SK-N-SH treated with all-trans-retinoic acid at 6 μM for 48 hours (cell line): ENCODE results near the gene SPHK2.
"Not testable (repeated sequence)": the region's sequence is repeated elsewhere in the genome, so short reads cannot be mapped to it uniquely, and the experiment has no call there.

Source experiments
- ATAC-seq: fragments of 200-7000 bp; cut with Tn5 transposase; 3 replicates; pipeline ENCODE4 v1.9.1; 2020; ENCODE audit warnings: mild to moderate bottlenecking, moderate library complexity
- BACH2 ChIP-seq: fragments of 250-450 bp; sonication (Bioruptor Pico); IDR thresholded peaks from 2 replicates; pipeline ENCODE4 v1.9.0; 2021; ENCODE audit warnings: mild to moderate bottlenecking, borderline replicate concordance
- CSDC2 ChIP-seq: fragments of 250-450 bp; sonication (Bioruptor Pico); IDR thresholded peaks from 2 replicates; pipeline ENCODE4 v1.5.0; 2020; ENCODE audit warnings: mild to moderate bottlenecking, moderate library complexity
- ESRRG ChIP-seq: fragments of 250-450 bp; sonication (Bioruptor Pico); IDR thresholded peaks from 2 replicates; pipeline ENCODE4 v1.6.1; 2021; ENCODE audit warnings: mild to moderate bottlenecking
- ISL1 ChIP-seq: fragments of 250-450 bp; sonication (Bioruptor Pico); IDR thresholded peaks from 2 replicates; pipeline ENCODE4 v2.1.2; 2022; ENCODE audit warnings: mild to moderate bottlenecking, moderate library complexity
- OSR1 ChIP-seq: fragments of 250-450 bp; sonication (Bioruptor Pico); IDR thresholded peaks from 2 replicates; pipeline ENCODE4 v1.8.0; 2022; ENCODE audit warnings: moderate library complexity, mild to moderate bottlenecking, inconsistent platforms
- PPARA ChIP-seq: fragments of 250-450 bp; sonication (Bioruptor Pico); IDR thresholded peaks from 2 replicates; pipeline ENCODE4 v1.5.0; 2020; ENCODE audit warnings: mild to moderate bottlenecking, borderline replicate concordance
- RARB ChIP-seq: fragments of 250-450 bp; sonication (Bioruptor Pico); IDR thresholded peaks from 2 replicates; pipeline ENCODE4 v1.8.0; 2021; ENCODE audit warnings: mild to moderate bottlenecking, moderate library complexity
- SNAI2 ChIP-seq: fragments of 250-450 bp; sonication (Bioruptor Pico); IDR thresholded peaks from 2 replicates; pipeline ENCODE4 v1.5.0; 2020; ENCODE audit warnings: mild to moderate bottlenecking, moderate library complexity
- TCF4 ChIP-seq: fragments of 250-450 bp; sonication (Bioruptor Pico); IDR thresholded peaks from 2 replicates; pipeline ENCODE4 v1.8.0; 2021; ENCODE audit warnings: mild to moderate bottlenecking, moderate library complexity, borderline replicate concordance
- TOX ChIP-seq: fragments of 250-450 bp; sonication (Bioruptor Pico); IDR thresholded peaks from 2 replicates; pipeline ENCODE4 v1.8.0; 2021; ENCODE audit warnings: mild to moderate bottlenecking, moderate library complexity, borderline replicate concordance
- ZC3H10 ChIP-seq: fragments of 250-450 bp; sonication (Bioruptor Pico); IDR thresholded peaks from 2 replicates; pipeline ENCODE4 v1.5.1; 2021; ENCODE audit warnings: mild to moderate bottlenecking, moderate library complexity
- ZFP3 ChIP-seq: fragments of 250-450 bp; sonication (Bioruptor Pico); IDR thresholded peaks from 2 replicates; pipeline ENCODE4 v1.5.0; 2020; ENCODE audit warnings: mild to moderate bottlenecking, moderate library complexity
- ZFP30 ChIP-seq: fragments of 450-650 bp; formaldehyde crosslinking; IDR thresholded peaks from 2 replicates; pipeline ENCODE4 v1.5.0; 2022; ENCODE audit warnings: mild to moderate bottlenecking, moderate library complexity
- ZNF565 ChIP-seq: fragments of 450-650 bp; formaldehyde crosslinking; conservative IDR thresholded peaks from 2 replicates; pipeline ENCODE4 v1.5.0; 2020; ENCODE audit warnings: low read depth, mild to moderate bottlenecking, moderate library complexity
- ZNF70 ChIP-seq: fragments of 450-650 bp; formaldehyde crosslinking; IDR thresholded peaks from 2 replicates; pipeline ENCODE4 v1.5.0; 2020; ENCODE audit warnings: mild to moderate bottlenecking, moderate library complexity
- ZNF8 ChIP-seq: fragments of 450-650 bp; formaldehyde crosslinking; IDR thresholded peaks from 2 replicates; pipeline ENCODE4 v1.5.0; 2020; ENCODE audit warnings: mild to moderate bottlenecking, moderate library complexity
- TF ChIP-seq, protein P1 (sequence below): fragments of 250-450 bp; sonication (Bioruptor Pico); IDR thresholded peaks from 2 replicates; pipeline ENCODE4 v1.5.0; 2020; ENCODE audit warnings: mild to moderate bottlenecking, moderate library complexity
- TF ChIP-seq, protein P2 (sequence below): fragments of 250-450 bp; sonication (Bioruptor Pico); IDR thresholded peaks from 2 replicates; pipeline ENCODE4 v1.8.0; 2020; ENCODE audit warnings: mild to moderate bottlenecking, moderate library complexity, borderline replicate concordance
- TF ChIP-seq, protein P3 (sequence below): fragments of 250-450 bp; sonication (Bioruptor Pico); IDR thresholded peaks from 2 replicates; pipeline ENCODE4 v1.8.0; 2021; ENCODE audit warnings: low read depth, mild to moderate bottlenecking, moderate library complexity, borderline replicate concordance
- TF ChIP-seq, protein P4 (sequence below): fragments of 250-450 bp; sonication (Bioruptor Pico); IDR thresholded peaks from 2 replicates; pipeline ENCODE4 v1.5.1; 2021; ENCODE audit warnings: mild to moderate bottlenecking, moderate library complexity

Gene SPHK2

DNA sequence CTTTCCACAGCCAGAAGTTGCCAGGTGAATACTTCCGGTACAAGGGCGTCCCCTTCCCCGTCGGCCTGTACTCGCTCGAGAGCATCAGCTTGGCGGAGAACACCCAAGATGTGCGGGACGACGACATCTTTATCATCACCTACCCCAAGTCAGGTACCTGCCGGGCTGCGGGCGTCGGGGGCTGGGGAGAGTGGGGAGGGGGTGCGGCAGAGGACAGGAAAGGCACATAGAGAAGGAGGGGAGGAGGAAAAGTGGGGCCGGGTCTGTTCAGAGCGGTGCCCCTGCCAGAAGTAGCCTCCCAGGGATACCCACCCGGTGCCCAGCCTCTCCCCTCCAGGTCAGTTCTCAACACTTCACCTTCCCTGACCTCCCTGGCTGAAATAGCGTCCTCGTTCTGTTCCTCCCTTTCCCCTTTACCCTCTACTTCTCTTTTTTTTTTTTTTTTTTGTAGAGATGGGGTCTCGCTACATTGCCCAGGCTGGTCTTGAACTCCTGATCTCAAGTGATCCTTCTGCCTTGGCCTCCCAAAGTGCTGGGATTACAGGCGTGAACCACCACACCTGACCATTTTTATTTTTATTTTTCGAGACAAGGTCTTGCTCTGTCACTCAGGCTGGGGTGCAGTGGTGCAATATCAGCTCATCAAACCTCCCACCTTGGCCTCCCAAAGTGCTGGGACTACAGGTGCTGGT is 43.2 kb upstream of the SPHK2 start:
- no peak for ATAC-seq
- TF ChIP-seq, protein P1, sequence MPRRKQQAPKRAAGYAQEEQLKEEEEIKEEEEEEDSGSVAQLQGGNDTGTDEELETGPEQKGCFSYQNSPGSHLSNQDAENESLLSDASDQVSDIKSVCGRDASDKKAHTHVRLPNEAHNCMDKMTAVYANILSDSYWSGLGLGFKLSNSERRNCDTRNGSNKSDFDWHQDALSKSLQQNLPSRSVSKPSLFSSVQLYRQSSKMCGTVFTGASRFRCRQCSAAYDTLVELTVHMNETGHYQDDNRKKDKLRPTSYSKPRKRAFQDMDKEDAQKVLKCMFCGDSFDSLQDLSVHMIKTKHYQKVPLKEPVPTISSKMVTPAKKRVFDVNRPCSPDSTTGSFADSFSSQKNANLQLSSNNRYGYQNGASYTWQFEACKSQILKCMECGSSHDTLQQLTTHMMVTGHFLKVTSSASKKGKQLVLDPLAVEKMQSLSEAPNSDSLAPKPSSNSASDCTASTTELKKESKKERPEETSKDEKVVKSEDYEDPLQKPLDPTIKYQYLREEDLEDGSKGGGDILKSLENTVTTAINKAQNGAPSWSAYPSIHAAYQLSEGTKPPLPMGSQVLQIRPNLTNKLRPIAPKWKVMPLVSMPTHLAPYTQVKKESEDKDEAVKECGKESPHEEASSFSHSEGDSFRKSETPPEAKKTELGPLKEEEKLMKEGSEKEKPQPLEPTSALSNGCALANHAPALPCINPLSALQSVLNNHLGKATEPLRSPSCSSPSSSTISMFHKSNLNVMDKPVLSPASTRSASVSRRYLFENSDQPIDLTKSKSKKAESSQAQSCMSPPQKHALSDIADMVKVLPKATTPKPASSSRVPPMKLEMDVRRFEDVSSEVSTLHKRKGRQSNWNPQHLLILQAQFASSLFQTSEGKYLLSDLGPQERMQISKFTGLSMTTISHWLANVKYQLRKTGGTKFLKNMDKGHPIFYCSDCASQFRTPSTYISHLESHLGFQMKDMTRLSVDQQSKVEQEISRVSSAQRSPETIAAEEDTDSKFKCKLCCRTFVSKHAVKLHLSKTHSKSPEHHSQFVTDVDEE (CRISPR knock-in tag) = no peak
- TF ChIP-seq, protein P2, sequence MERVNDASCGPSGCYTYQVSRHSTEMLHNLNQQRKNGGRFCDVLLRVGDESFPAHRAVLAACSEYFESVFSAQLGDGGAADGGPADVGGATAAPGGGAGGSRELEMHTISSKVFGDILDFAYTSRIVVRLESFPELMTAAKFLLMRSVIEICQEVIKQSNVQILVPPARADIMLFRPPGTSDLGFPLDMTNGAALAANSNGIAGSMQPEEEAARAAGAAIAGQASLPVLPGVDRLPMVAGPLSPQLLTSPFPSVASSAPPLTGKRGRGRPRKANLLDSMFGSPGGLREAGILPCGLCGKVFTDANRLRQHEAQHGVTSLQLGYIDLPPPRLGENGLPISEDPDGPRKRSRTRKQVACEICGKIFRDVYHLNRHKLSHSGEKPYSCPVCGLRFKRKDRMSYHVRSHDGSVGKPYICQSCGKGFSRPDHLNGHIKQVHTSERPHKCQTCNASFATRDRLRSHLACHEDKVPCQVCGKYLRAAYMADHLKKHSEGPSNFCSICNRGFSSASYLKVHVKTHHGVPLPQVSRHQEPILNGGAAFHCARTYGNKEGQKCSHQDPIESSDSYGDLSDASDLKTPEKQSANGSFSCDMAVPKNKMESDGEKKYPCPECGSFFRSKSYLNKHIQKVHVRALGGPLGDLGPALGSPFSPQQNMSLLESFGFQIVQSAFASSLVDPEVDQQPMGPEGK = no peak
- no peak for TF ChIP-seq TOX (CRISPR knock-in tag)
- TF ChIP-seq ZNF70 = no peak
- TF ChIP-seq ESRRG = no peak
- no peak for TF ChIP-seq ZFP3 (CRISPR knock-in tag)
- no peak for TF ChIP-seq BACH2 (CRISPR knock-in tag)
- no peak for TF ChIP-seq ZNF565

DNA sequence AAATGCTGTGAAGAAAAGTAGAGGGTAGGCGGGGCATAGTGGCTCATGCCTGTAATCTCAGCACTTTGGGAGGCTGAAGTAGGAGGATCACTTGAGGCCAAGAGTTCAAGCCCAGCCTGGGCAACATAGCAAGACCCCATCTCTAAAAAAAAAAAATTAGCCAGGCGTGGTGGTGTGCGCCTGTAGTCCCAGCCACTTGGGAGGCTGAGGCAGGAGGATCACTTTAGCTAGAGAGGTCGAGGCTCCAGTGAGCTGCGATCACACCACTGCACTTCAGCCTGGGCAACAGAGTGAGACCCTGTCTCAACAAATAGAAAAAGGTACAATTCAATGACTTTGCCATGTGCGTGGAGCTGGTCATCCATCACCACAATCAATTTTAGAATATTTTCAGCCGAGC is 41.4 kb upstream of the SPHK2 start:
- not testable (repeated sequence) for ATAC-seq

DNA sequence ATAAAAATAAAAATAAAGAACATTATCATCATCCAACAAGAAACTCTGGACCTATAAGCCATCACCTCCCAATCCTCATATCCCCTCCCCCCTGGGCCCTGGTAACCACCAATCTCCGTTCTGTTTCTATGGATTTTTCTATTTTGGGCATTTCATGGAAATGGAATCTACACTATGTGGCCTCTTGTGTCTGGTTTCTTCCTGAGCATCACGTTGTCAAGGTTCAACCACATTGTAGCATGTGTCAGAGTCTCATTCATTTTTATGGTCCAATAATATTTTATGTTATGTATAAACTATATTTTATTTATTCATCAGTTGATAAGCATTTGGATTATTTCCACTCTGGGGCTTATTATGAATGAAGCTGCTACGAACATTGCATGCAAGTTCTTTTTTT is 40.4 kb upstream of the SPHK2 start:
- ATAC-seq = peak; percentile 65
- TF ChIP-seq TCF4 (CRISPR knock-in tag) (no peak), CSDC2 (CRISPR knock-in tag) (no peak), ZNF8 (no peak), PPARA (CRISPR knock-in tag) (no peak), ZFP30 (no peak), ISL1 (CRISPR knock-in tag) (no peak), SNAI2 (CRISPR knock-in tag) (no peak), RARB (CRISPR knock-in tag) (no peak), OSR1 (no peak)
- TF ChIP-seq, protein P3, sequence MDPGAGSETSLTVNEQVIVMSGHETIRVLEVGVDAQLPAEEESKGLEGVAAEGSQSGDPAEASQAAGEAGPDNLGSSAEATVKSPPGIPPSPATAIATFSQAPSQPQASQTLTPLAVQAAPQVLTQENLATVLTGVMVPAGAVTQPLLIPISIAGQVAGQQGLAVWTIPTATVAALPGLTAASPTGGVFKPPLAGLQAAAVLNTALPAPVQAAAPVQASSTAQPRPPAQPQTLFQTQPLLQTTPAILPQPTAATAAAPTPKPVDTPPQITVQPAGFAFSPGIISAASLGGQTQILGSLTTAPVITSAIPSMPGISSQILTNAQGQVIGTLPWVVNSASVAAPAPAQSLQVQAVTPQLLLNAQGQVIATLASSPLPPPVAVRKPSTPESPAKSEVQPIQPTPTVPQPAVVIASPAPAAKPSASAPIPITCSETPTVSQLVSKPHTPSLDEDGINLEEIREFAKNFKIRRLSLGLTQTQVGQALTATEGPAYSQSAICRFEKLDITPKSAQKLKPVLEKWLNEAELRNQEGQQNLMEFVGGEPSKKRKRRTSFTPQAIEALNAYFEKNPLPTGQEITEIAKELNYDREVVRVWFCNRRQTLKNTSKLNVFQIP (CRISPR knock-in tag) = no peak
- TF ChIP-seq, protein P4, sequence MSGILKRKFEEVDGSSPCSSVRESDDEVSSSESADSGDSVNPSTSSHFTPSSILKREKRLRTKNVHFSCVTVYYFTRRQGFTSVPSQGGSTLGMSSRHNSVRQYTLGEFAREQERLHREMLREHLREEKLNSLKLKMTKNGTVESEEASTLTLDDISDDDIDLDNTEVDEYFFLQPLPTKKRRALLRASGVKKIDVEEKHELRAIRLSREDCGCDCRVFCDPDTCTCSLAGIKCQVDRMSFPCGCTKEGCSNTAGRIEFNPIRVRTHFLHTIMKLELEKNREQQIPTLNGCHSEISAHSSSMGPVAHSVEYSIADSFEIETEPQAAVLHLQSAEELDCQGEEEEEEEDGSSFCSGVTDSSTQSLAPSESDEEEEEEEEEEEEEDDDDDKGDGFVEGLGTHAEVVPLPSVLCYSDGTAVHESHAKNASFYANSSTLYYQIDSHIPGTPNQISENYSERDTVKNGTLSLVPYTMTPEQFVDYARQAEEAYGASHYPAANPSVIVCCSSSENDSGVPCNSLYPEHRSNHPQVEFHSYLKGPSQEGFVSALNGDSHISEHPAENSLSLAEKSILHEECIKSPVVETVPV (CRISPR knock-in tag) = no peak
- TF ChIP-seq, all 23 proteins: peak for 0

DNA sequence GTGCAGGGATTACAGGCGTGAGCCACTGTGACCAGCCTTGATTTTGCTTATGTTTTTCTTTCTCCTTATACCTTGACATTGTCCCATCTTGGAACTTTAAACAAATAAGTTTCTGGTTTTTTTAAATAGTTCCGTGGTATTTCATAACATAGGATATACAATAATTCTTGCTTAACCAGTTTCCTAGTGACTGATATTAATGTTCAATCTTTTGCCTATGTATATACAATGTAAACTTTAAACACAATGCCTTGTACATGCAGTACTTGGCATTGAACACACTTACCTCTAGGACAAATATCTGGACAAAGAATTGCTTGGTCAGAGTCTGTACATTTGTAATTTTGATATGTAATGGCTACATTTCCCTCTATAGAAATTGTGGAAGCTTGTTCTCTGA is 37.1 kb upstream of the SPHK2 start:
- TF ChIP-seq OSR1 (no peak), ZC3H10 (CRISPR knock-in tag) (no peak), PPARA (CRISPR knock-in tag) (no peak), BACH2 (CRISPR knock-in tag) (no peak)
- ATAC-seq = no peak

DNA sequence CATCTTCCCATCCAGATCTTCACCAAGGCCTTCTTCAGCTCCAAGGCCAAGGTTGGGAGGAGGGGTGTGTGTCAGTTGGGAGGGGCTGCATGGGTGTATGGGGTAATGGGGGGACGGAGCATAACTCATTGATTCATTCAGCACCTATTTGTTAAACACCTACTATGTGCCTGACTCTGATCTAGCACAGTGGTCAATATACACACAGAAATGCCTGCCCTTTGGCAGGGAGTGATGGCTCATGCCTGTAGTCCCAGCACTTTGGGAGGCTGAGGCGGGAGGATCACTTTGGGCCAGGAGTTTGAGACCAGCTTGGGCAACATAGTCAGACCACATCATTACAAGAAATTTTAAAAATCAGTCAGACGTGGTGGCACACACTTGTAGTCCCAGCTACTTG is 31.9 kb upstream of the SPHK2 start:
- no peak for ATAC-seq
- TF ChIP-seq RARB (CRISPR knock-in tag) = no peak
- TF ChIP-seq, protein P1 (CRISPR knock-in tag) = no peak
- TF ChIP-seq ZC3H10 (CRISPR knock-in tag) = no peak
- TF ChIP-seq, protein P2 = no peak
